Measurements from ENCODE around the gene ILKAP.

DNA sequence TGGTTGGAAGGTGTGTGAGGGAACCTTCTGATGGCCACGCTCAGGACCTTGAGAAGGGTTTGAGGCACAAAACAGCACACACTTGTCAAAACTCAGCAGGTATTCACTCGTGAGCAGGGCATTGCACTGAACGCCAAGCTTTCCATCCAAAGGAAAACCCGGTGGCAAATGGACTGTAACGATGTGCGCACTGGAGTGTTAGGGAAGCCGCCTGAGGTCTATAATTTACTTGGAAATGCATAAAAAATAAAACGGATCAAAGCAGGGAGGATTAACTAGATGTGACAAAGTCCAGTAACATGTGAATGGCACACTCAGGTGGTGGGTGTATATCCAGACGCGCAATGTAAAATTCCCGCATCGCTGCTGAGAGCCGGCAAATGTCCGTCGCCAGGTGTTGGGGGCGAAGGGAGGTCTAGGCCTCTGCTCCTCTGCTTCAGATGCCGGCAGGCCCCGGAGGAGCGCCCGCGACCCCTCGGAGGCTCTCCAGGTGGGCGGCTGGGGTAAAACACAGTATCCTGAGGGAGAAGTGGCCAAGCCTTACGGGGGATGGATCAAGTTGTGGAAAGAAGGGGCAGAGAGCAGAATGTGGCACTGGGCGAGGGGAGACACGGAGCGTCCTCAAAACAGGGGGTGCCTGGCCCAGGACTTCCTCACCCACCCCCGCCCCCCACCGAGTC is 21.0 kb upstream of the ILKAP start:
- no peak for TF ChIP-seq EZH2 (IDR thresholded peaks at IDR 0.05; ENCODE audit: low read length, missing control alignments)
- TF ChIP-seq, protein P1, sequence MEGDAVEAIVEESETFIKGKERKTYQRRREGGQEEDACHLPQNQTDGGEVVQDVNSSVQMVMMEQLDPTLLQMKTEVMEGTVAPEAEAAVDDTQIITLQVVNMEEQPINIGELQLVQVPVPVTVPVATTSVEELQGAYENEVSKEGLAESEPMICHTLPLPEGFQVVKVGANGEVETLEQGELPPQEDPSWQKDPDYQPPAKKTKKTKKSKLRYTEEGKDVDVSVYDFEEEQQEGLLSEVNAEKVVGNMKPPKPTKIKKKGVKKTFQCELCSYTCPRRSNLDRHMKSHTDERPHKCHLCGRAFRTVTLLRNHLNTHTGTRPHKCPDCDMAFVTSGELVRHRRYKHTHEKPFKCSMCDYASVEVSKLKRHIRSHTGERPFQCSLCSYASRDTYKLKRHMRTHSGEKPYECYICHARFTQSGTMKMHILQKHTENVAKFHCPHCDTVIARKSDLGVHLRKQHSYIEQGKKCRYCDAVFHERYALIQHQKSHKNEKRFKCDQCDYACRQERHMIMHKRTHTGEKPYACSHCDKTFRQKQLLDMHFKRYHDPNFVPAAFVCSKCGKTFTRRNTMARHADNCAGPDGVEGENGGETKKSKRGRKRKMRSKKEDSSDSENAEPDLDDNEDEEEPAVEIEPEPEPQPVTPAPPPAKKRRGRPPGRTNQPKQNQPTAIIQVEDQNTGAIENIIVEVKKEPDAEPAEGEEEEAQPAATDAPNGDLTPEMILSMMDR (conservative IDR thresholded peaks at IDR 0.05 in 1 of 2, IDR thresholded peaks at IDR 0.05 in 1 of 2; ENCODE audit: low read depth in 1 of 2, low read length in 2 of 2): no peak

Data from fibroblast of lung (primary cell).